ENCODE data around the gene ACOX1.

The ACOX1 gene

GRCh38 chr17:75909051-75909811 is 69.7 kb downstream of the ACOX1 start (continued):
- TF ChIP-seq, protein P1, sequence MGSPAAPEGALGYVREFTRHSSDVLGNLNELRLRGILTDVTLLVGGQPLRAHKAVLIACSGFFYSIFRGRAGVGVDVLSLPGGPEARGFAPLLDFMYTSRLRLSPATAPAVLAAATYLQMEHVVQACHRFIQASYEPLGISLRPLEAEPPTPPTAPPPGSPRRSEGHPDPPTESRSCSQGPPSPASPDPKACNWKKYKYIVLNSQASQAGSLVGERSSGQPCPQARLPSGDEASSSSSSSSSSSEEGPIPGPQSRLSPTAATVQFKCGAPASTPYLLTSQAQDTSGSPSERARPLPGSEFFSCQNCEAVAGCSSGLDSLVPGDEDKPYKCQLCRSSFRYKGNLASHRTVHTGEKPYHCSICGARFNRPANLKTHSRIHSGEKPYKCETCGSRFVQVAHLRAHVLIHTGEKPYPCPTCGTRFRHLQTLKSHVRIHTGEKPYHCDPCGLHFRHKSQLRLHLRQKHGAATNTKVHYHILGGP (tag by site-specific recombination; IDR thresholded peaks at IDR 0.05), result no peak
- TF ChIP-seq ZNF324 (tag by site-specific recombination; IDR thresholded peaks at IDR 0.05), result no peak
- no peak for TF ChIP-seq OVOL3 (tag by site-specific recombination; IDR thresholded peaks at IDR 0.05)

DNA sequence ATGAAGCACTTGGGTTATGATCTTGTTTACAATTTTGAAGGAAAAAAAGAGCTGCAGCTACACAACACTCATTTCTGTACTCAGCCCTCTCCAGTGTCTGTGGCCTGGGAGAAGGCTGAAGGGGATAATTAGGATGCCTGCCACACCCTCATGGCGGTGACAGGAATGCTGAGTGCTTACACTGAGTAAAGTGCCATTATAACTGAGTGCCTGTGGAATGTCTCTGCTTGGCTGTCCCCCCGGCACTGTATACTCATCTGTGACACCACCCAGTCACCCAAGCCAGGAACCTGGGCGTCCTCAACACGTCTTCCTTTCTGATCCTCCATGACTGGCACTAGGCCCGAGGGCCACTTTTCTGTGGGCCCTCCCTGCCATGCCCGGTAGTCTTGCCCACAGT is 70.8 kb downstream of the ACOX1 start:
- ChIA-PET POLR2A (no interaction called here), CTCF (interaction anchor here (0.6 to 11.4 kb wide), 4 partner anchors 8 to 94 kb away, joined by 3 to 224 read pairs (median 10); partner anchors contain the start of gene CDK3)
- H3K36me3 ChIP-seq (ENCODE audit: control insufficient read depth in 2 of 2, insufficient read depth in 1 of 2, low read length in 2 of 2), result peaks cover 14 to 38% of the 10 kb centered on the region in 2 experiments; a peak in 2 of 3 replicates
- peak; percentile 83 for TF ChIP-seq KLF1 (tag by site-specific recombination; IDR thresholded peaks at IDR 0.05)
- TF ChIP-seq ZNF707 (tag by site-specific recombination; IDR thresholded peaks at IDR 0.05), result no peak
- TF ChIP-seq KLF9 (tag by site-specific recombination; IDR thresholded peaks at IDR 0.05; ENCODE audit: low read depth), result no peak
- TF ChIP-seq, protein P2, sequence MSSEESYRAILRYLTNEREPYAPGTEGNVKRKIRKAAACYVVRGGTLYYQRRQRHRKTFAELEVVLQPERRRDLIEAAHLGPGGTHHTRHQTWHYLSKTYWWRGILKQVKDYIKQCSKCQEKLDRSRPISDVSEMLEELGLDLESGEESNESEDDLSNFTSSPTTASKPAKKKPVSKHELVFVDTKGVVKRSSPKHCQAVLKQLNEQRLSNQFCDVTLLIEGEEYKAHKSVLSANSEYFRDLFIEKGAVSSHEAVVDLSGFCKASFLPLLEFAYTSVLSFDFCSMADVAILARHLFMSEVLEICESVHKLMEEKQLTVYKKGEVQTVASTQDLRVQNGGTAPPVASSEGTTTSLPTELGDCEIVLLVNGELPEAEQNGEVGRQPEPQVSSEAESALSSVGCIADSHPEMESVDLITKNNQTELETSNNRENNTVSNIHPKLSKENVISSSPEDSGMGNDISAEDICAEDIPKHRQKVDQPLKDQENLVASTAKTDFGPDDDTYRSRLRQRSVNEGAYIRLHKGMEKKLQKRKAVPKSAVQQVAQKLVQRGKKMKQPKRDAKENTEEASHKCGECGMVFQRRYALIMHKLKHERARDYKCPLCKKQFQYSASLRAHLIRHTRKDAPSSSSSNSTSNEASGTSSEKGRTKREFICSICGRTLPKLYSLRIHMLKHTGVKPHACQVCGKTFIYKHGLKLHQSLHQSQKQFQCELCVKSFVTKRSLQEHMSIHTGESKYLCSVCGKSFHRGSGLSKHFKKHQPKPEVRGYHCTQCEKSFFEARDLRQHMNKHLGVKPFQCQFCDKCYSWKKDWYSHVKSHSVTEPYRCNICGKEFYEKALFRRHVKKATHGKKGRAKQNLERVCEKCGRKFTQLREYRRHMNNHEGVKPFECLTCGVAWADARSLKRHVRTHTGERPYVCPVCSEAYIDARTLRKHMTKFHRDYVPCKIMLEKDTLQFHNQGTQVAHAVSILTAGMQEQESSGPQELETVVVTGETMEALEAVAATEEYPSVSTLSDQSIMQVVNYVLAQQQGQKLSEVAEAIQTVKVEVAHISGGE (tag by site-specific recombination; conservative IDR thresholded peaks at IDR 0.05; ENCODE audit: low read depth), result no peak
- no peak for TF ChIP-seq ZNF114 (tag by site-specific recombination; IDR thresholded peaks at IDR 0.05)
- TF ChIP-seq ZBTB8A (tag by site-specific recombination; IDR thresholded peaks at IDR 0.05), result peak; percentile 55
- TF ChIP-seq ZNF175 (tag by site-specific recombination; IDR thresholded peaks at IDR 0.05), result no peak
- no peak for TF ChIP-seq ZNF362 (tag by site-specific recombination; IDR thresholded peaks at IDR 0.05)
- no peak for TF ChIP-seq ZNF514 (tag by site-specific recombination; IDR thresholded peaks at IDR 0.05)
- TF ChIP-seq ZNF292 (tag by site-specific recombination; IDR thresholded peaks at IDR 0.05; ENCODE audit: borderline replicate concordance, low read depth), result no peak
- TF ChIP-seq, protein P1 (tag by site-specific recombination; IDR thresholded peaks at IDR 0.05), result no peak
- TF ChIP-seq ZNF645 (tag by site-specific recombination; IDR thresholded peaks at IDR 0.05), result no peak
- TF ChIP-seq ZNF777 (tag by site-specific recombination; IDR thresholded peaks at IDR 0.05; ENCODE audit: borderline replicate concordance), result no peak
- no peak for TF ChIP-seq ZBTB1 (tag by site-specific recombination; IDR thresholded peaks at IDR 0.05)
- TF ChIP-seq KLF17 (tag by site-specific recombination; IDR thresholded peaks at IDR 0.05), result peak; percentile 31; the same call in 1 of the 2 replicates
- TF ChIP-seq, protein P3, sequence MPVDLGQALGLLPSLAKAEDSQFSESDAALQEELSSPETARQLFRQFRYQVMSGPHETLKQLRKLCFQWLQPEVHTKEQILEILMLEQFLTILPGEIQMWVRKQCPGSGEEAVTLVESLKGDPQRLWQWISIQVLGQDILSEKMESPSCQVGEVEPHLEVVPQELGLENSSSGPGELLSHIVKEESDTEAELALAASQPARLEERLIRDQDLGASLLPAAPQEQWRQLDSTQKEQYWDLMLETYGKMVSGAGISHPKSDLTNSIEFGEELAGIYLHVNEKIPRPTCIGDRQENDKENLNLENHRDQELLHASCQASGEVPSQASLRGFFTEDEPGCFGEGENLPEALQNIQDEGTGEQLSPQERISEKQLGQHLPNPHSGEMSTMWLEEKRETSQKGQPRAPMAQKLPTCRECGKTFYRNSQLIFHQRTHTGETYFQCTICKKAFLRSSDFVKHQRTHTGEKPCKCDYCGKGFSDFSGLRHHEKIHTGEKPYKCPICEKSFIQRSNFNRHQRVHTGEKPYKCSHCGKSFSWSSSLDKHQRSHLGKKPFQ (tag by site-specific recombination; IDR thresholded peaks at IDR 0.05), result no peak
- TF ChIP-seq SP7 (tag by site-specific recombination; IDR thresholded peaks at IDR 0.05), result peak; percentile 74
- no peak for TF ChIP-seq ZNF530 (tag by site-specific recombination; IDR thresholded peaks at IDR 0.05; ENCODE audit: low read depth)
- no peak overlapping the region for H3K4me3 ChIP-seq (ENCODE audit: low read depth, low read length)
- H3K27ac ChIP-seq (ENCODE audit: extremely low read depth, low read depth, low read length), result no peak overlapping the region
- H3K9me3 ChIP-seq (ENCODE audit: control insufficient read depth, insufficient read depth, low read depth, low read length), result no peaks in the 10 kb centered on the region
- peaks cover 7% of the 10 kb centered on the region for H3K4me1 ChIP-seq (ENCODE audit: control insufficient read depth, insufficient read depth, low read length)

All from HEK293 (cell line).